ENCODE results near the gene USP33. TPM values are rescaled to one million over a fixed set of nuclear protein-coding genes. Genes with fewer than 3 reads are reported as not detected.
A peak's percentile ranks its signal among the peaks of the same experiment; 100 is the strongest.

USP33 gene
- total and polyA plus RNA-seq, 2 of the 13 experiments (the other 11 are each of a cell fraction or from before 2014, with no cell fraction given), result 32.0 to 49.1 TPM

GRCh38 chr1:77759071-77760028, at the start of gene USP33 (continued):
- TF ChIP-seq MAX (IDR thresholded peaks at IDR 0.05), result peak; percentile 68
- no peak for TF ChIP-seq AKNA (CRISPR knock-in tag; IDR thresholded peaks at IDR 0.05; ENCODE audit: borderline replicate concordance)
- TF ChIP-seq TARDBP (CRISPR knock-in tag; IDR thresholded peaks at IDR 0.05), result no peak
- no peak for TF ChIP-seq TBL1XR1 (IDR thresholded peaks at IDR 0.05; ENCODE audit: borderline replicate concordance, low read length, partially characterized antibody)
- no peak for TF ChIP-seq BCLAF1 (IDR thresholded peaks at IDR 0.05)
- TF ChIP-seq RARG (CRISPR knock-in tag; IDR thresholded peaks at IDR 0.05; ENCODE audit: low read depth), result 0 out of 2 replicates have a peak, but pooled peaks have one; percentile 55
- 0 out of 2 replicates have a peak, but pooled peaks have one; percentile 47 for TF ChIP-seq PAXIP1 (CRISPR knock-in tag; conservative IDR thresholded peaks at IDR 0.05)
- TF ChIP-seq STAT6 (CRISPR knock-in tag; IDR thresholded peaks at IDR 0.05; ENCODE audit: borderline replicate concordance), result 0 out of 2 replicates have a peak, but pooled peaks have one; percentile 55
- TF ChIP-seq GMEB1 (CRISPR knock-in tag; IDR thresholded peaks at IDR 0.05; ENCODE audit: borderline replicate concordance), result peak; percentile 69
